ENCODE data around the gene MEX3D.

Gene MEX3D

DNA sequence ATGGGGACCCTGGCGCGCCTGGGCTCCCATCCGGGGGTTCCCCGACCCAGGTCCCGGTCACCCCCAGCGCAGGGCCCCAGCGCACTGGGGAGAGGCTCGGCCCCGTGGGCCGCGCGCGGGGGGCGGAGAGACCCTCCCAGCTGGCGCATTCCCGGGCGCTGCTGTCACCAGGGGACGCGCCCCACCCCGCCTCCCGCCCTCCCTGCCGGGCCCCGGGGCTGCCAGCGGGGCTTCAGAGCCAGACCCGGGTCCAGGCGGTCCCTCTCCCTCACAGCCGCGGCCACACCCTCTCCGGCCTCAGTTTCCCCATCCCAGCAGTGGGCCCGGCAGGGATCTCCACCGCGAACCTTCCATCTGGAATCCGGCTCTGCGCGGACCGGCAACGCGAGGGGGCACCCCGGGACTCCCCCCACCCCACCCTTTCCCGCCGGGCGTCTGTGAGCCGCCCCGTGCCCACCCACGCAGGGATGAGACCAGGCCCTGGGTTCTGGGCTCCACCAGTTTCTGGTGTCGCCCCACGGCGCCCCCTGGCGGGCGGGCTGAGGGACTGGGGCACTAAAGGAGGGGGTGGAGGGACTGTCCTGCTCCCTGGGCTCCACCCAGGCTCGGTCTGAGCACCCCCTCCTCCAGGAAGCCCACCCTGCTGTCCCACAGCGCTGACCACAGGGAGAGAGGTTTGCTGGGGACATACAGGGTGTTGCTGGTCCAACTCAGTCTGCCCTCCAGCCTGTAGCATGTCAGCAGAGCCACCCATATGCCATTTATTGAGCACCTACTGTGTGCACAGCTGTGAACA is 54.4 kb downstream of the MEX3D start:
- Histone ChIP-seq H3K4me3 (replicated peaks; ENCODE audit: insufficient read depth, low read length) (no peak overlapping the region; the same call in 1 of the 2 replicates), H3K27me3 (ENCODE audit: insufficient read depth, poor library complexity, severe bottlenecking) (peaks cover 24% of the 10 kb centered on the region), H3K27ac (replicated peaks) (no peak overlapping the region)
- TF ChIP-seq, protein P1, sequence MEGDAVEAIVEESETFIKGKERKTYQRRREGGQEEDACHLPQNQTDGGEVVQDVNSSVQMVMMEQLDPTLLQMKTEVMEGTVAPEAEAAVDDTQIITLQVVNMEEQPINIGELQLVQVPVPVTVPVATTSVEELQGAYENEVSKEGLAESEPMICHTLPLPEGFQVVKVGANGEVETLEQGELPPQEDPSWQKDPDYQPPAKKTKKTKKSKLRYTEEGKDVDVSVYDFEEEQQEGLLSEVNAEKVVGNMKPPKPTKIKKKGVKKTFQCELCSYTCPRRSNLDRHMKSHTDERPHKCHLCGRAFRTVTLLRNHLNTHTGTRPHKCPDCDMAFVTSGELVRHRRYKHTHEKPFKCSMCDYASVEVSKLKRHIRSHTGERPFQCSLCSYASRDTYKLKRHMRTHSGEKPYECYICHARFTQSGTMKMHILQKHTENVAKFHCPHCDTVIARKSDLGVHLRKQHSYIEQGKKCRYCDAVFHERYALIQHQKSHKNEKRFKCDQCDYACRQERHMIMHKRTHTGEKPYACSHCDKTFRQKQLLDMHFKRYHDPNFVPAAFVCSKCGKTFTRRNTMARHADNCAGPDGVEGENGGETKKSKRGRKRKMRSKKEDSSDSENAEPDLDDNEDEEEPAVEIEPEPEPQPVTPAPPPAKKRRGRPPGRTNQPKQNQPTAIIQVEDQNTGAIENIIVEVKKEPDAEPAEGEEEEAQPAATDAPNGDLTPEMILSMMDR (IDR thresholded peaks at IDR 0.05; ENCODE audit: insufficient read depth, low read length): peak; percentile 54
- TF ChIP-seq GABPA (IDR thresholded peaks at IDR 0.05; ENCODE audit: low read depth) (no peak), SPI1 (IDR thresholded peaks at IDR 0.05; ENCODE audit: borderline replicate concordance, low read depth) (no peak)
- peak; percentile 34 to 52 for DNase-seq (ENCODE audit: low read depth in 1 of 2, low spot score in 1 of 2)

GRCh38 chr19:1512671-1513498 is 55.2 kb downstream of the MEX3D start, which contains the start of gene ADAMTSL5:
ADAMTSL5 (minus strand) TSS chr19:1513019; CDS start chr19:1510943, 2,076 bp downstream.
- H3K27ac ChIP-seq (replicated peaks): no peak within 1 kb of the TSS
- H3K27me3 ChIP-seq (ENCODE audit: insufficient read depth, poor library complexity, severe bottlenecking): peaks cover 24% of the 10 kb centered on the region
- no peak within 1 kb of the TSS; the same call in 1 of the 2 replicates for H3K4me3 ChIP-seq (replicated peaks; ENCODE audit: insufficient read depth, low read length)
- peak in 1 of 2 experiments; percentile 20 for DNase-seq (ENCODE audit: low read depth in 1 of 2, low spot score in 1 of 2)
- no peak for TF ChIP-seq GABPA (IDR thresholded peaks at IDR 0.05; ENCODE audit: low read depth)
- TF ChIP-seq, protein P2, sequence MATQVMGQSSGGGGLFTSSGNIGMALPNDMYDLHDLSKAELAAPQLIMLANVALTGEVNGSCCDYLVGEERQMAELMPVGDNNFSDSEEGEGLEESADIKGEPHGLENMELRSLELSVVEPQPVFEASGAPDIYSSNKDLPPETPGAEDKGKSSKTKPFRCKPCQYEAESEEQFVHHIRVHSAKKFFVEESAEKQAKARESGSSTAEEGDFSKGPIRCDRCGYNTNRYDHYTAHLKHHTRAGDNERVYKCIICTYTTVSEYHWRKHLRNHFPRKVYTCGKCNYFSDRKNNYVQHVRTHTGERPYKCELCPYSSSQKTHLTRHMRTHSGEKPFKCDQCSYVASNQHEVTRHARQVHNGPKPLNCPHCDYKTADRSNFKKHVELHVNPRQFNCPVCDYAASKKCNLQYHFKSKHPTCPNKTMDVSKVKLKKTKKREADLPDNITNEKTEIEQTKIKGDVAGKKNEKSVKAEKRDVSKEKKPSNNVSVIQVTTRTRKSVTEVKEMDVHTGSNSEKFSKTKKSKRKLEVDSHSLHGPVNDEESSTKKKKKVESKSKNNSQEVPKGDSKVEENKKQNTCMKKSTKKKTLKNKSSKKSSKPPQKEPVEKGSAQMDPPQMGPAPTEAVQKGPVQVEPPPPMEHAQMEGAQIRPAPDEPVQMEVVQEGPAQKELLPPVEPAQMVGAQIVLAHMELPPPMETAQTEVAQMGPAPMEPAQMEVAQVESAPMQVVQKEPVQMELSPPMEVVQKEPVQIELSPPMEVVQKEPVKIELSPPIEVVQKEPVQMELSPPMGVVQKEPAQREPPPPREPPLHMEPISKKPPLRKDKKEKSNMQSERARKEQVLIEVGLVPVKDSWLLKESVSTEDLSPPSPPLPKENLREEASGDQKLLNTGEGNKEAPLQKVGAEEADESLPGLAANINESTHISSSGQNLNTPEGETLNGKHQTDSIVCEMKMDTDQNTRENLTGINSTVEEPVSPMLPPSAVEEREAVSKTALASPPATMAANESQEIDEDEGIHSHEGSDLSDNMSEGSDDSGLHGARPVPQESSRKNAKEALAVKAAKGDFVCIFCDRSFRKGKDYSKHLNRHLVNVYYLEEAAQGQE (IDR thresholded peaks at IDR 0.05; ENCODE audit: insufficient replicate concordance, low read depth): no peak
- TF ChIP-seq, protein P1 (IDR thresholded peaks at IDR 0.05; ENCODE audit: insufficient read depth, low read length): no peak
- no peak for TF ChIP-seq SPI1 (IDR thresholded peaks at IDR 0.05; ENCODE audit: borderline replicate concordance, low read depth)
- TF ChIP-seq POLR2AphosphoS5 (IDR thresholded peaks at IDR 0.05; ENCODE audit: low read depth): no peak

DNA sequence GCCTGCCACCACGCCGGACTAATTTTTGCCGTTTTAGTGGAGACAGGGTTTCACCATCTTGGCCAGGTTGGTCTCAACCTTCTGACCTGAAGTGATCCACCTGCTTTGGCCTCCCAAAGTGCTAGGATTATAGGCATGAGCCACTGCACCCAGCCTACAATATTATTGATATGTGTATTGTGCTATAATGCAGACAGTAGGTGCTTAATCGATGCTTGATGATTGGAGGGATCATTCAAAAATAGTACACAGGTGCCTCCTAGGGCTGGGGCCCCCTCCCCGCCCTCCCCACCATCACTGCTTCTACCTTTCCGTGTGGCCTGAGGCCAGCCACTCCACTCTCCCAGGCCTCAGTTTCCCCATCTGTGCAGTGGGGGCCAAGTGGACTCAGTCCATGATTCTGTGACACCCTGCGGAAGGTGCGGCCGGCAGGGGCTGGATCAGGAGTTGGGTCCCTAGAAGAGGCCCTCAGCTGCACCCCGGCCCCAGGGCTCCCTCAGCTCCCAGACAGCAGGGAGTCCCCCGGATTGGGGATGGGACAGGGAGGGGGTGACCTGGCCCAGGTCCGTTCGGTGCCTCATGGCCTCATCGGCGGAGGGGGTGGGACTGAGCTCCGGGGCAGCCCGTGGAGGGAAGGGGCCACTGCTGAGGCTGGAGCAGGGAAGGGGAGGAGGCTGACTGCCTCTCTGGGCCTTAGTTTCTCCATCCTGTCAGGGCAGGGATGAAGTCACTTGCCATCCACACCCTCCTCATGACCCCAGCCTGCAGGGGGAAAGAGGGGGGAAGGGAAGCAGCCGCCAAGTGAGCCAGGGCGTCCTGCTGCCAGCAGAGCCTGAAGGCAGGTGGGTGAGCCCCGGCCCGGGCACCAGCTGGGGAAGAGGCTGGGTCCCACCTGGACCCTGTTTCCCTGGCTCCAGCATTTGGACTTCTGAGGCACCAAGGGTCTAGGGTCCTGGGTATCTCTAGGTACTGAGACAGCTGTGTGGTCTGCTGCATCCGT is 56.5 kb downstream of the MEX3D start:
- TF ChIP-seq, protein P1 (IDR thresholded peaks at IDR 0.05; ENCODE audit: insufficient read depth, low read length): no peak
- TF ChIP-seq POLR2AphosphoS5 (IDR thresholded peaks at IDR 0.05; ENCODE audit: low read depth) (no peak), GABPA (IDR thresholded peaks at IDR 0.05; ENCODE audit: low read depth) (no peak), SPI1 (IDR thresholded peaks at IDR 0.05; ENCODE audit: borderline replicate concordance, low read depth) (no peak)
- TF ChIP-seq, protein P2 (IDR thresholded peaks at IDR 0.05; ENCODE audit: insufficient replicate concordance, low read depth): no peak
- Histone ChIP-seq H3K27ac (replicated peaks) (no peak overlapping the region), H3K27me3 (ENCODE audit: insufficient read depth, poor library complexity, severe bottlenecking) (peaks cover 24% of the 10 kb centered on the region), H3K4me3 (replicated peaks; ENCODE audit: insufficient read depth, low read length) (no peak overlapping the region)
- no peak for DNase-seq (ENCODE audit: low read depth in 1 of 2, low spot score in 1 of 2)
